ENCODE data around the gene KCNIP4. TPM values are rescaled to one million over a fixed set of nuclear protein-coding genes. Genes with fewer than 3 reads are reported as not detected.

KCNIP4 gene
- total and polyA plus RNA-seq, 2 experiments from 2014 or later = 0.14 to 0.63 TPM

DNA sequence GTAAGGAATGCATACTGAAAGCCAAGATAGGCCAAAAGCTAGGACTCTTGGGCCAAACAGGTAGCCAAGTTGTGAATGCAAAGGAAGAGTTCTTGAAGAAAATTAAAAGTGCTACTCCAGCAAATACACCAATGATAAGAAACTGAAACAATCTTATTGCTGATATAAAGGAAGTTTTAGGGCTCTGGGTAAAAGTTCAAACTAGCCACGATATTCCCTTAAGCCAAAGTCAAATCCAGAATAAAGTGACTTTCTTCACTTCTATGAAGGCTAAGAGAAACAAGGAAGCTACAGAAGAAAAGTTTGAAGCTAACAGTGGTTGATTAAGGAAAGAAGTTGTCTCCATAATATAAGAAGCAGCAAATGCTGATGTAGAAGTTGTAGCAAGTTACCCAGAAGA, 850.7 kb downstream of the KCNIP4 start:
- H3F3A ChIP-seq (replicated peaks; ENCODE audit: low read depth) = no peaks in the 10 kb centered on the region
- H3K36me3 ChIP-seq (ENCODE audit: insufficient read depth) = no peaks in the 10 kb centered on the region
- H3K4me3 Mint-ChIP-seq = no peak overlapping the region
- no peaks in the 10 kb centered on the region for H3K27me3 Mint-ChIP-seq (ENCODE audit: insufficient read depth, low read depth, poor library complexity)
- no peak overlapping the region for H3K27ac ChIP-seq (ENCODE audit: low read depth)
- H3K27ac Mint-ChIP-seq = no peak overlapping the region
- H3K79me2 ChIP-seq (replicated peaks; ENCODE audit: insufficient read depth) = no peaks in the 10 kb centered on the region
- no peaks in the 10 kb centered on the region for H4K20me1 ChIP-seq (replicated peaks; ENCODE audit: insufficient read depth)
- H3K36me3 Mint-ChIP-seq (ENCODE audit: low read depth) = no peaks in the 10 kb centered on the region
- H3K9me3 Mint-ChIP-seq = peaks cover 3% of the 10 kb centered on the region; the same call in 1 of the 3 replicates
- H3K27me3 ChIP-seq (ENCODE audit: insufficient read depth) = no peaks in the 10 kb centered on the region
- no peaks in the 10 kb centered on the region for H3K4me1 Mint-ChIP-seq
- no peak overlapping the region for H3K4me3 ChIP-seq
- H3K4me2 ChIP-seq = no peak overlapping the region
- no peaks in the 10 kb centered on the region for H3K4me1 ChIP-seq (ENCODE audit: insufficient read depth)
- ATAC-seq = no peak
- H3K9me2 ChIP-seq (ENCODE audit: insufficient read depth) = no peaks in the 10 kb centered on the region; the same call in 1 of the 2 replicates
- H2AFZ ChIP-seq = no peak overlapping the region
- DNase-seq (ENCODE audit: low spot score) = no peak
- TF ChIP-seq CREB1 (CRISPR knock-in tag; IDR thresholded peaks at IDR 0.05; ENCODE audit: low read depth) (no peak), JUNB (IDR thresholded peaks at IDR 0.05; ENCODE audit: unreplicated experiment) (no peak)

GRCh38 chr4:21097026-21097425, 851.5 kb downstream of the KCNIP4 start:
- no peak overlapping the region for H2AFZ ChIP-seq
- no peak overlapping the region for H3K4me2 ChIP-seq
- H4K20me1 ChIP-seq (replicated peaks; ENCODE audit: insufficient read depth) = no peaks in the 10 kb centered on the region
- H3K9me3 Mint-ChIP-seq = peaks cover 3% of the 10 kb centered on the region; the same call in 1 of the 3 replicates
- ATAC-seq (no peak), DNase-seq (ENCODE audit: low spot score) (no peak)
- no peaks in the 10 kb centered on the region for H3K36me3 Mint-ChIP-seq (ENCODE audit: low read depth)
- H3F3A ChIP-seq (replicated peaks; ENCODE audit: low read depth) = no peaks in the 10 kb centered on the region
- peaks cover 3% of the 10 kb centered on the region; the same call in 1 of the 2 replicates for H3K9me2 ChIP-seq (ENCODE audit: insufficient read depth)
- TF ChIP-seq, protein P1, sequence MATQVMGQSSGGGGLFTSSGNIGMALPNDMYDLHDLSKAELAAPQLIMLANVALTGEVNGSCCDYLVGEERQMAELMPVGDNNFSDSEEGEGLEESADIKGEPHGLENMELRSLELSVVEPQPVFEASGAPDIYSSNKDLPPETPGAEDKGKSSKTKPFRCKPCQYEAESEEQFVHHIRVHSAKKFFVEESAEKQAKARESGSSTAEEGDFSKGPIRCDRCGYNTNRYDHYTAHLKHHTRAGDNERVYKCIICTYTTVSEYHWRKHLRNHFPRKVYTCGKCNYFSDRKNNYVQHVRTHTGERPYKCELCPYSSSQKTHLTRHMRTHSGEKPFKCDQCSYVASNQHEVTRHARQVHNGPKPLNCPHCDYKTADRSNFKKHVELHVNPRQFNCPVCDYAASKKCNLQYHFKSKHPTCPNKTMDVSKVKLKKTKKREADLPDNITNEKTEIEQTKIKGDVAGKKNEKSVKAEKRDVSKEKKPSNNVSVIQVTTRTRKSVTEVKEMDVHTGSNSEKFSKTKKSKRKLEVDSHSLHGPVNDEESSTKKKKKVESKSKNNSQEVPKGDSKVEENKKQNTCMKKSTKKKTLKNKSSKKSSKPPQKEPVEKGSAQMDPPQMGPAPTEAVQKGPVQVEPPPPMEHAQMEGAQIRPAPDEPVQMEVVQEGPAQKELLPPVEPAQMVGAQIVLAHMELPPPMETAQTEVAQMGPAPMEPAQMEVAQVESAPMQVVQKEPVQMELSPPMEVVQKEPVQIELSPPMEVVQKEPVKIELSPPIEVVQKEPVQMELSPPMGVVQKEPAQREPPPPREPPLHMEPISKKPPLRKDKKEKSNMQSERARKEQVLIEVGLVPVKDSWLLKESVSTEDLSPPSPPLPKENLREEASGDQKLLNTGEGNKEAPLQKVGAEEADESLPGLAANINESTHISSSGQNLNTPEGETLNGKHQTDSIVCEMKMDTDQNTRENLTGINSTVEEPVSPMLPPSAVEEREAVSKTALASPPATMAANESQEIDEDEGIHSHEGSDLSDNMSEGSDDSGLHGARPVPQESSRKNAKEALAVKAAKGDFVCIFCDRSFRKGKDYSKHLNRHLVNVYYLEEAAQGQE (IDR thresholded peaks at IDR 0.05; ENCODE audit: unreplicated experiment) = no peak
- TF ChIP-seq CREB1 (CRISPR knock-in tag; IDR thresholded peaks at IDR 0.05; ENCODE audit: low read depth) = no peak
- TF ChIP-seq, protein P2, sequence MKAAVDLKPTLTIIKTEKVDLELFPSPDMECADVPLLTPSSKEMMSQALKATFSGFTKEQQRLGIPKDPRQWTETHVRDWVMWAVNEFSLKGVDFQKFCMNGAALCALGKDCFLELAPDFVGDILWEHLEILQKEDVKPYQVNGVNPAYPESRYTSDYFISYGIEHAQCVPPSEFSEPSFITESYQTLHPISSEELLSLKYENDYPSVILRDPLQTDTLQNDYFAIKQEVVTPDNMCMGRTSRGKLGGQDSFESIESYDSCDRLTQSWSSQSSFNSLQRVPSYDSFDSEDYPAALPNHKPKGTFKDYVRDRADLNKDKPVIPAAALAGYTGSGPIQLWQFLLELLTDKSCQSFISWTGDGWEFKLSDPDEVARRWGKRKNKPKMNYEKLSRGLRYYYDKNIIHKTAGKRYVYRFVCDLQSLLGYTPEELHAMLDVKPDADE (IDR thresholded peaks at IDR 0.05) = no peak
- TF ChIP-seq CTCF (conservative IDR thresholded peaks at IDR 0.05; ENCODE audit: low read depth in 2 of 2) = no peak
- no peak for TF ChIP-seq EZH2phosphoT487 (IDR thresholded peaks at IDR 0.05; ENCODE audit: unreplicated experiment)
- no peaks in the 10 kb centered on the region for H3K79me2 ChIP-seq (replicated peaks; ENCODE audit: insufficient read depth)
- H3K4me3 ChIP-seq = no peak overlapping the region
- no peaks in the 10 kb centered on the region for H3K36me3 ChIP-seq (ENCODE audit: insufficient read depth)
- H3K27ac Mint-ChIP-seq = no peak overlapping the region
- no peaks in the 10 kb centered on the region for H3K27me3 Mint-ChIP-seq (ENCODE audit: insufficient read depth, low read depth, poor library complexity)
- H3K4me1 Mint-ChIP-seq = no peaks in the 10 kb centered on the region
- H3K27ac ChIP-seq (ENCODE audit: low read depth) = no peak overlapping the region
- no peaks in the 10 kb centered on the region for H3K4me1 ChIP-seq (ENCODE audit: insufficient read depth)
- H3K4me3 Mint-ChIP-seq = no peak overlapping the region
- no peaks in the 10 kb centered on the region for H3K27me3 ChIP-seq (ENCODE audit: insufficient read depth)
